ENCODE data around the gene ST7.
"Not testable (repeated sequence)": the region's sequence is repeated elsewhere in the genome, so short reads cannot be mapped to it uniquely, and the experiment has no call there.

ST7 gene

GRCh38 chr7:117030346-117030745, 77.0 kb downstream of the ST7 start:
- not testable (repeated sequence) for DNase-seq (ENCODE audit: low spot score)

DNA sequence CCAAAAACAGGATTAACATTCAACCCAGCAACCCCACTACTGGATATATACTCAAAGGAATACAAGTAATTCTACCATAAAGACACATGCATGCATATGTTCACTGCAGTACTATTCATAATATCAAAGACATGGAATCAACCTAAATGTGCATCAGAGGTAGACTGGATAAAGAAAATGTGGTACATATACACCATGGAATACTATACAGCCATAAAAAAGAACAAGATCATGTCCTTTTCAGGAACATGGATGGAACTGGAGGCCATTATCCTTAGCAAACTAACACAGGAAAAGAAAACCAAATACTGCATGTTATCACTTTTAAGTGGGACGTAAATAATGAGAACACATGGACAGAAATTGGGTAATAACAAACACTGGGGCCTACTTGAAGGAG, 77.5 kb downstream of the ST7 start:
- DNase-seq (ENCODE audit: low spot score) = not testable (repeated sequence)

- DNase-seq (ENCODE audit: low spot score) = no peak
Observed at GRCh38 chr7:117032810-117033209, 79.5 kb downstream of the ST7 start.

GRCh38 chr7:117034851-117035464, 81.7 kb downstream of the ST7 start:
- DNase-seq (ENCODE audit: low spot score) = no peak

- DNase-seq (ENCODE audit: low spot score) = no peak
Observed at GRCh38 chr7:117035465-117035862, 82.2 kb downstream of the ST7 start.

GRCh38 chr7:117036053-117036669, 82.9 kb downstream of the ST7 start:
- DNase-seq (ENCODE audit: low spot score) = no peak

DNA sequence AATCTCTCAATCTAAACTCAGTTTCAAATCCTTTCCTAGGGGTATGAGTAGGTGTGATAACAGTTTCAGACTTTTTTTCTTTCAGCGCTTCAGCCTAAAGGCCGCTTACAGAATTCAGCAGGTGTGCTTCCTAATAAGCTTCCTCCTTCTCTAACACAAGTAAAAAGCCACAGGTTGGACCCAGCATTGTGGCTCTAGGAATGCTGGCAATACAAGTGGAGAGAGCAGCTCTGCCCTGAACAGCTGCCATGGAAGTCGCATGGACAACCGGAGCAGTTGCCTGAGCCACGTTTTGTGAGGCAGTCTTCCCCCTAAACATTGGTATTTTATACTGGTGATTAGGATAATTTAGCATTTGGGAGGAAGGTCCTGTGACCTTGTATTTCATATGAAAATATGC, 83.5 kb downstream of the ST7 start:
- DNase-seq (ENCODE audit: low spot score) = no peak

- DNase-seq (ENCODE audit: low spot score) = no peak
Observed at GRCh38 chr7:117038408-117038807, 85.1 kb downstream of the ST7 start.

DNA sequence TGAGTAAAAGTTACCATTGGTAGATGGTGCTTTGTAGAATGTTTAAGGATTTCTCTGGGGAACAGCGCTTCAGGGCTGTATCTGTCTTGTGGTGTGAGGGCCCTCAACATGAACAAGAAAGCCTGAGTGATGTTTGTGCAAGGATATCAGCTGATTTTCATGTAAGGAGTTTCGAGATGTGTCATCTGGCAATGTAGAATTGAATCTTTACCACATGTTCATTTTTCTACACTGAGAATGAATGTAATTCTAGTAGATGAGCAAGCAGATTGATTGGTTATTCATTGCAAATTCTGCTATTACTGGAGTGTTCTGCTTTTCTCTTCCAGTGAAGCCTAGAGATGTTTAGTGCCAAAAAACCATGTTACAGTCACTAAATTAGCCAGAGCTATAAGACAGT, 87.7 kb downstream of the ST7 start:
- DNase-seq (ENCODE audit: low spot score) = peak; percentile 45

- DNase-seq (ENCODE audit: low spot score) = no peak
Observed at GRCh38 chr7:117041822-117042221, 88.5 kb downstream of the ST7 start.

DNA sequence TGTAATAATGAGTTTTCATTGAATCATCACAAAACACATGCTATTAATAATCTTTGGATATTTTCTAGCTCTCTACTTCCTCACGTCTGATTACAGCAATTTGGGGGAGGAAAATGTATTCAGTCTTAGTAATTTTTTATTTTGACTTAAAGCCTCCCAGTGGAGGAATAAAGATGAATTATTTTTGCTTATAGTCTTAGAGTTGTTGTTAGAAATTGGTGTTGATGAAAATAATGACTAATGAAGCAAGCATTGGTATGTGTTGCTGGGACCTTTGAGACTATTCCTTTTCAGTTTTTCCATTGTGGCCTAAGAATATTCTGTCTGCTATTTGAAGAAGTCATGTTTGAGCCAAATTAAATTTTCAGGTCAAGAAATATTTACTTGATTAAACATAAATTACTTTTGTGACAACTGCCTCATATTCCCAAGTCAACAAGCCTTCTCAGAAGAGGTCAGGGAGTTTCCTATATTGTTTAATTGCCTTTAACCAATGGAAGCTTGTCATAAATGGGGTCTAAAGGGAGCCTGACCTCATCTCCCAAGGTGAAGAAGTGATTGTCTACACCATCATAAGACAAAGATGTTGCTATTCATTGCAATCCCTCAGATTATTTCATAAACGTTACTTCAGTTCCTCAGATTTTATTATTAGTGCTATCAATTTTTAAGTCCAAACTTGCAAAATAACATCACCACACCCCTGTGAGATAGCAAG, 90.0 kb downstream of the ST7 start:
- peak; percentile 20 for DNase-seq (ENCODE audit: low spot score)

- DNase-seq (ENCODE audit: low spot score) = no peak
Observed at GRCh38 chr7:117044664-117045063, 91.4 kb downstream of the ST7 start.

GRCh38 chr7:117045927-117046710, 92.8 kb downstream of the ST7 start:
- DNase-seq (ENCODE audit: low spot score) = no peak

- DNase-seq (ENCODE audit: low spot score) = no peak
Observed at GRCh38 chr7:117047496-117047895, 94.2 kb downstream of the ST7 start.

- DNase-seq (ENCODE audit: low spot score) = no peak
Observed at GRCh38 chr7:117048114-117048866, 95.0 kb downstream of the ST7 start.

DNA sequence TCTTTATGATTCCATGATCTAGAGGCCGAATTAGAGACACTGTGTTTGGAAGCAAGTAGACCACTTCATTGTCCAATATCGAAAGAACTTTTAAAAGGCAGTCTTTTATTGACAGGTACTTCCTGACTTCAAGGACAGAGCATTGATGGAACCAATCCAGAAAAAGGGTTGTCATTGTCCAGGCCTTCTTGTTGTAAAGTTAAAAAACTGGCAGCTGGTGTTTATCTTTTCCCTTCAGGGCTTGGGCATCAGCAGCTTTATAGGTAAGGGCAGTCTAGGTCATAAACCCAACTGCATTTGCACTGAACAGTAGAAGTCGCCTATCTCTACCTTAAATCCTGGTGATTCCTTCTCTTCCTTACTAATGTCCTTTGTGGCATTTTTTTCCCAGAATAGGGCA, 95.6 kb downstream of the ST7 start:
- no peak for DNase-seq (ENCODE audit: low spot score)

- no peak for DNase-seq (ENCODE audit: low spot score)
Observed at GRCh38 chr7:117051808-117052207, 98.5 kb downstream of the ST7 start.

DNA sequence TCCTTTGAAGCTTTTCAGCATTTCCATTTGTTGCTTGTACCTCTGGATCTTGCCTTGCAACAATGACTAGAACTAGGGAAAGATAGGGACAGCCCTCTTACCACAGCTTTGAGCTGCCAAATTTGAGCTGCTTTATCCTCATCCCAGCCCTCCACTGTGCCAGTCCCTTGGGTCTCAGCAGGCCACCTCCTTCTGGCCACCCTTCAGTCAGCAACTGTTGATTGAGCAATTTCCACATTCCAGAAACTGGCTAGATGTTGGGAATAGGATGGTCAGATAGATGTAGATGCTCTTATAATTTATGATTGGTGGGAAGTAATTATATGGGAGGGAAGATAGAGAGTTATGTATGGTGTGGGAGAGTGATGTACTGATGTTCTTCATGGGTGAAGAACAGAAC, 100.1 kb downstream of the ST7 start:
- DNase-seq (ENCODE audit: low spot score) = peak; percentile 18

- no peak for DNase-seq (ENCODE audit: low spot score)
Observed at GRCh38 chr7:117061751-117062150, 108.5 kb downstream of the ST7 start.

DNA sequence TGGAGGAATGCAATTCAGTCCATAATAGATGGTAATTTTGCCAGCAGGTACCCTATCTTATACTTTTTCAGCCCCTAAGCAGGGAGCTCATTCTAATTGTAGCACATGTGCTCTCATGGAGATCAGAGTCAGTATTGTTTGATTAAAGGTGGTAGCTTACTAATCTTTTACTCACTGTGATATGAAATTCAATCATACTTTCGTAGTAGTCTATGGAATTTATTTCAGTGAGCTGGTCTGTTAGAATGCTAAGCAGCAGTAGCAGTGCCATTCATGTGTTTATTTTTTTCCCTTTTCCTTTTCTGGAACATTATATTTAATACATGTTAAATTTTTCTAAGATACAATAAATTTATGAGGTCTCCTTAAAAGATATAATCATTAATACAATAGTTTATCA, 109.0 kb downstream of the ST7 start:
- no peak for DNase-seq (ENCODE audit: low spot score)

- DNase-seq (ENCODE audit: low spot score) = no peak
Observed at GRCh38 chr7:117064688-117065087, 111.4 kb downstream of the ST7 start.

GRCh38 chr7:117065571-117066150, 112.4 kb downstream of the ST7 start:
- no peak for DNase-seq (ENCODE audit: low spot score)
